GM21619 (cell line): Measurements from ENCODE around the gene DUS4L.

Experiments
- ATAC-seq: cut with Tn5 transposase; IDR thresholded peaks from one replicate; pipeline ENCODE4 v1.9.1; 2021; ENCODE audit not compliant: unreplicated experiment

Gene DUS4L

GRCh38 chr7:107579885-107580715 lies 16.3 kb downstream of the DUS4L start, which contains the start of gene BCAP29:
Gene BCAP29, plus strand, starts transcription at chr7:107580246. Its CDS starts 527 bp downstream, at chr7:107580773.
- peak; percentile 89 for ATAC-seq

GRCh38 chr7:107580716-107581383 lies 17.1 kb downstream of the DUS4L start:
- ATAC-seq = no peak

GRCh38 chr7:107581387-107582013 lies 17.7 kb downstream of the DUS4L start:
- no peak for ATAC-seq

- ATAC-seq = no peak
These were observed 19.1 kb downstream of the DUS4L start for GRCh38 chr7:107582875-107583274.

- no peak for ATAC-seq
These were observed 20.9 kb downstream of the DUS4L start for GRCh38 chr7:107584716-107585115.

- no peak for ATAC-seq
These were observed 24.9 kb downstream of the DUS4L start for GRCh38 chr7:107588529-107589130.

GRCh38 chr7:107591421-107591820 lies 27.6 kb downstream of the DUS4L start:
- ATAC-seq = no peak

GRCh38 chr7:107592361-107593024 lies 28.7 kb downstream of the DUS4L start:
- no peak for ATAC-seq

- no peak for ATAC-seq
These were observed 29.2 kb downstream of the DUS4L start for GRCh38 chr7:107593025-107593410.

GRCh38 chr7:107594961-107595737 lies 31.4 kb downstream of the DUS4L start:
- no peak for ATAC-seq

GRCh38 chr7:107596881-107597581 lies 33.3 kb downstream of the DUS4L start:
- no peak for ATAC-seq

- ATAC-seq = no peak
These were observed 33.8 kb downstream of the DUS4L start for GRCh38 chr7:107597582-107597916.

GRCh38 chr7:107597953-107598352 lies 34.2 kb downstream of the DUS4L start:
- ATAC-seq = no peak

- ATAC-seq = no peak
These were observed 35.5 kb downstream of the DUS4L start for GRCh38 chr7:107599262-107599661.

- no peak for ATAC-seq
These were observed 37.0 kb downstream of the DUS4L start for GRCh38 chr7:107600816-107601215.

GRCh38 chr7:107605218-107605815 lies 41.5 kb downstream of the DUS4L start:
- no peak for ATAC-seq

GRCh38 chr7:107606303-107606702 lies 42.5 kb downstream of the DUS4L start:
- no peak for ATAC-seq

GRCh38 chr7:107609811-107610261 lies 46.1 kb downstream of the DUS4L start:
- no peak for ATAC-seq

- ATAC-seq = no peak
These were observed 46.6 kb downstream of the DUS4L start for GRCh38 chr7:107610323-107610722.
